NB4 (cell line): ENCODE data around the gene NPC2.

Experiments
- DNase-seq: peaks from one replicate; pipeline ENCODE4 v3.0.0; 2010; ENCODE audit warnings: low read depth
- H3K4me3 ChIP-seq: one replicate; pipeline ENCODE4 v1.5.1; 2011; ENCODE audit warnings: mild to moderate bottlenecking, low read depth, low read length, moderate library complexity
- CTCF ChIP-seq: IDR thresholded peaks from one replicate; pipeline ENCODE4 v1.5.1; 2012; ENCODE audit warnings: low read depth, low read length
- MAX ChIP-seq: IDR thresholded peaks from 2 replicates; pipeline ENCODE4 v1.6.1; 2011; ENCODE audit warnings: low read depth, low read length
- MYC ChIP-seq: IDR thresholded peaks from 2 replicates; pipeline ENCODE4 v1.6.1; 2011; ENCODE audit warnings: low read depth, low read length
- POLR2A ChIP-seq: IDR thresholded peaks from 2 replicates; pipeline ENCODE4 v1.6.1; 2011; ENCODE audit warnings: mild to moderate bottlenecking; ENCODE audit not compliant: insufficient read length; ENCODE audit errors: extremely low read depth

The NPC2 gene

GRCh38 chr14:74438351-74438915, 54.7 kb downstream of the NPC2 start:
- H3K4me3 ChIP-seq = no peak overlapping the region
- DNase-seq = no peak
- no peak for TF ChIP-seq MAX
- TF ChIP-seq CTCF = no peak
- no peak for TF ChIP-seq POLR2A
- TF ChIP-seq MYC = no peak

- no peak for TF ChIP-seq CTCF
- TF ChIP-seq POLR2A = no peak
- TF ChIP-seq MAX = no peak
- DNase-seq = no peak
- no peak overlapping the region for H3K4me3 ChIP-seq
These were observed 55.5 kb downstream of the NPC2 start for GRCh38 chr14:74437496-74438053.

GRCh38 chr14:74434294-74434693, 58.8 kb downstream of the NPC2 start:
- H3K4me3 ChIP-seq = no peak overlapping the region
- no peak for DNase-seq
- TF ChIP-seq POLR2A = no peak
- no peak for TF ChIP-seq CTCF
- TF ChIP-seq MAX = no peak
- TF ChIP-seq MYC = no peak

- no peak overlapping the region for H3K4me3 ChIP-seq
- DNase-seq = no peak
- TF ChIP-seq CTCF (no peak), MAX (no peak), MYC (no peak), POLR2A (no peak)
These were observed 63.1 kb downstream of the NPC2 start for GRCh38 chr14:74429991-74430390.
